Measurements from ENCODE around the gene OBSL1. TPM values are rescaled to one million over a fixed set of nuclear protein-coding genes. Genes with fewer than 3 reads are reported as not detected.

The OBSL1 gene
- 100 to 1,000 TPM in 2 of 4 donors, 10 to 100 TPM in 2; 53.2 to 146 (median 113) TPM for total RNA-seq

DNA sequence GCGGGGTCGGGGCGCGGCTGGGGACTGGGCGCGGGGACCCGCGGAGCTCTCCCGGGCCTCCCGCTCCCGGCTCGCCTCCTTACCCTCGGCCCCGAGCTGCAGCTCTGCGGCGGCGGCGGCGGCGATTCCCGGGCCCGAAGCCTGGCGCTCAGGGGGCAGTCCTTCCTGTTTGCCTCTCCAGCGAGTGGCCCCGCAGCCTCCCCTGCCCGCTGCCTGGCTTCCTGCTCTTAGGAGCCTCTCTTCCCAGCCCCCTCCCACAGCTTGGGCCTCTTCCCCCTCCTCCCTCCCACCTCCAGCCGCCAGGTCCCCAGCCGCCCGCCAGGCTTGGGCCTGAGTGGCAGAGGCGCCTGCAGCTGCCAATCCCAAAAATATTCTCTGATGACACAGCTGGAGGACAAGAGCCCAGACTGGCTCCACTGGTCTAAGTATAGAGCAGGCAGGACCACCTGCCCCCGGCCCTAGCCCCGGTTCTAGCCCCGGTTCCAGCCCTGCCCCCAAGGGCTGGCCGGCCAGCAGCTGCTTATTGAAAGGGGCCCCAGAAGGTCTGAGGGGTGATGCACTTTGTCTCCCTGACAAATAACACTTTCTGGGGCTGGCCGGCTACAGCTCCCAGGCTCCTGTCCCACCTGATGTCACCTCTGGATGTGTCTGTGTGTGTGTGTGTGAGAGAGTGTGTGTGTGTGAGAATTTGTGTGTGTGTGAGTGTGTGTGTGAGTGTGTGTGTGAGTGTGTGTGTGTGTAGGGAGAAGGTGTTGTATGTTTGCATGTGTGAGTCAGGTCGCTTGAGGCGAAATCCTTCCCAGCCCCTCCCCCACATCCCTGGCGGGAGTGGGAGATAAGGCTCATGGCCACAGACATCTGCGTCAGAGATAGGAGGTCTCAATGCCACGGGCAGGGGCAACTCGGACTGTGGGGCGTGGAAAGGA lies at the start of gene OBSL1:
TSS of gene OBSL1 (minus strand) at position 229 of the 926 bp plus-strand sequence. CDS start 307 bp downstream, outside the sequence.
- no peaks in the 10 kb centered on the region for H3K36me3 ChIP-seq
- H3K4me3 ChIP-seq, result peak within 1 kb of the TSS; percentile 37 to 60
- H3K9me3 ChIP-seq, result no peaks in the 10 kb centered on the region
- peaks cover 0 to 6% of the 10 kb centered on the region in 2 donors for H3K4me1 ChIP-seq
- peak; percentile 63 to 66 for DNase-seq
- H3K27ac ChIP-seq, result peak within 1 kb of the TSS; percentile 87 to 88
- intact Hi-C loops (cut with DNase I; ENCODE audit: low total_unique reads), result no loop called here
- TF ChIP-seq, protein P1, sequence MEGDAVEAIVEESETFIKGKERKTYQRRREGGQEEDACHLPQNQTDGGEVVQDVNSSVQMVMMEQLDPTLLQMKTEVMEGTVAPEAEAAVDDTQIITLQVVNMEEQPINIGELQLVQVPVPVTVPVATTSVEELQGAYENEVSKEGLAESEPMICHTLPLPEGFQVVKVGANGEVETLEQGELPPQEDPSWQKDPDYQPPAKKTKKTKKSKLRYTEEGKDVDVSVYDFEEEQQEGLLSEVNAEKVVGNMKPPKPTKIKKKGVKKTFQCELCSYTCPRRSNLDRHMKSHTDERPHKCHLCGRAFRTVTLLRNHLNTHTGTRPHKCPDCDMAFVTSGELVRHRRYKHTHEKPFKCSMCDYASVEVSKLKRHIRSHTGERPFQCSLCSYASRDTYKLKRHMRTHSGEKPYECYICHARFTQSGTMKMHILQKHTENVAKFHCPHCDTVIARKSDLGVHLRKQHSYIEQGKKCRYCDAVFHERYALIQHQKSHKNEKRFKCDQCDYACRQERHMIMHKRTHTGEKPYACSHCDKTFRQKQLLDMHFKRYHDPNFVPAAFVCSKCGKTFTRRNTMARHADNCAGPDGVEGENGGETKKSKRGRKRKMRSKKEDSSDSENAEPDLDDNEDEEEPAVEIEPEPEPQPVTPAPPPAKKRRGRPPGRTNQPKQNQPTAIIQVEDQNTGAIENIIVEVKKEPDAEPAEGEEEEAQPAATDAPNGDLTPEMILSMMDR (IDR thresholded peaks at IDR 0.05), result no peak
- no peak for TF ChIP-seq POLR2A (IDR thresholded peaks at IDR 0.05)
- no peaks in the 10 kb centered on the region for H3K27me3 ChIP-seq

DNA sequence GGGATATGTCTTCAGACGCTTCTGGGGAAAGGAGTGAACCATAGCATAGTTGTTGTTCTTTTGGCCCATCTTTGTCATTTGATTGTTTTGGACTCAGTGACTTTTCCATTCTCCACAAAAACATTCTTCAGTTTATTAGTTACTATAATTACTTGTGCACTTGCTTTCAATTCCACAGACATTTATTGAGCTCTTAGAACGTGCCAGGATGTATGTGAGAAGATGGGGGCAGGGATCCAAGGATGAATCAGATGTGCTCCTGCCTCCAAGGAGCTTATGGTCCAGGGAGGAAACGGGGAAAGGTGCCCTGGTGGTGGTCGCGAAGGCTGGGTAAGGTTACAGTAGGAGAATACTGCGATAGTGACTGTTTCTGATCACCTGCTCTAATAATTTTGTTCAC lies 49.2 kb upstream of the OBSL1 start:
- no peak for DNase-seq
- no peaks in the 10 kb centered on the region for H3K27me3 ChIP-seq
- TF ChIP-seq, protein P1 (IDR thresholded peaks at IDR 0.05), result no peak
- no peak for TF ChIP-seq POLR2A (IDR thresholded peaks at IDR 0.05)
- no peaks in the 10 kb centered on the region for H3K9me3 ChIP-seq
- no peak overlapping the region for H3K27ac ChIP-seq
- H3K4me1 ChIP-seq, result no peaks in the 10 kb centered on the region
- no peak overlapping the region for H3K4me3 ChIP-seq
- intact Hi-C loops (cut with DNase I; ENCODE audit: low total_unique reads), result no loop called here
- no peaks in the 10 kb centered on the region for H3K36me3 ChIP-seq

DNA sequence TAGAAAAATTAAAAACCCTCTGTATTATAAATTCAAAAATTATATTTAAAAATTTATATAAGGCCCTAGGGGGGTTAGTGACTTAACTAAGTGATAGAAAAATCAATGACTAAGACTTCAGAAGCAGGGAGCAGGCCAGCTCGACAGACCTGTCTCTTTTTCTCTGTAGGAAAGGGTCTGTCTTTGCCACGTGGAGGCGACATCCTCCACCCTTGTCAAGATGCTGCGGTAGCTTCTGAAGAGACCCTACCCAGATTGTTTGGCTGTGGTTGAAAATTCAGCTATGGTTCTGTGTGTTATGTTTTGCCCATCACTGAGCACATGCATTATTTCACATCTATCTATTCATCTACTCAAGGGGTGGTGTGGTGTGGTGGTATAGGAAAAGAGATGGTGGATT lies 47.9 kb upstream of the OBSL1 start:
- Histone ChIP-seq H3K27me3 (no peaks in the 10 kb centered on the region), H3K4me3 (no peak overlapping the region), H3K36me3 (no peaks in the 10 kb centered on the region), H3K4me1 (no peaks in the 10 kb centered on the region), H3K9me3 (no peaks in the 10 kb centered on the region), H3K27ac (no peak overlapping the region)
- no peak for DNase-seq
- intact Hi-C loops (cut with DNase I; ENCODE audit: low total_unique reads), result no loop called here
- TF ChIP-seq, protein P1 (IDR thresholded peaks at IDR 0.05), result no peak
- no peak for TF ChIP-seq POLR2A (IDR thresholded peaks at IDR 0.05)

DNA sequence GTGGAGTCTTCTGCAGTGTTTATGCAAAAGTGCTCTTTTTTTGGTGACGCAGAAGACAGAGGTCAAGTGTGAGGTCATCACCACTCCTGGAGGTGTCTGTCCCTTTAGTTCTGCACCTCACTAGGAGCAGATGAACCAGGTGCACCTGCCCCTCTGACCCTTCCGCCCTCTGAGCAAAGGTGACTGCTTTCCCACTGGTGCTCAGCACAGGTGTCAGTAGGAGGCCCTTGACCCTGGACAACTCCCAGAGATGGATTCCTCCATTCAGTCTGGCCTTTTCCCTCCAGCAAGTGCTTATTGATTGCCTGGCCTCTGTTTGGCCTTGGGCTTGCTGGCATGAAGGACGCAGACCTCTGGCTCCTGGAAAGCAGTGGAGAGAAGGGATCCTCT lies 47.4 kb upstream of the OBSL1 start:
- Histone ChIP-seq H3K36me3 (no peaks in the 10 kb centered on the region), H3K4me3 (no peak overlapping the region), H3K4me1 (no peaks in the 10 kb centered on the region), H3K27me3 (no peaks in the 10 kb centered on the region), H3K9me3 (no peaks in the 10 kb centered on the region), H3K27ac (no peak overlapping the region)
- TF ChIP-seq, protein P1 (IDR thresholded peaks at IDR 0.05), result no peak
- no peak for TF ChIP-seq POLR2A (IDR thresholded peaks at IDR 0.05)
- intact Hi-C loops (cut with DNase I; ENCODE audit: low total_unique reads), result no loop called here
- no peak for DNase-seq

DNA sequence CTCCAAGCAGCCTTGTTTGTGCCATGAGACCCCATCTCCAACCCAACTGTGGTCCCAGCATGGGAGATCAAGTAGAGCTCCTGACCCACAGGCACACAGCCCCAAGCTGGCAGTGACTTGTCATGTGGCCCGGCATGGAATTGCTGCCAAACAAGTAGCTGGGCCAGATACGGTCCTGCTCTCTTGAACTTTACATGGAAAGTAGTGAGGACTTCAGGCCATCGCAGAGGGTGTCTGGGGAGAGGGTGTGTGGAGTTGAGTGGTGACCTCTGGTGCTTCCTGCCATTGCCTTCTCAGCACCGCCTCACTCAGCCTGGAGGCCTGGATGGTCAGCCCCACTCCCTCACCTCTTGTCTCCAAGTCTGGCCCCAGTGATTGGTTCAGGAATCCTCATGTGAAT lies 45.2 kb upstream of the OBSL1 start:
- intact Hi-C loops (cut with DNase I; ENCODE audit: low total_unique reads), result no loop called here
- no peaks in the 10 kb centered on the region for H3K36me3 ChIP-seq
- no peaks in the 10 kb centered on the region for H3K9me3 ChIP-seq
- H3K27ac ChIP-seq, result no peak overlapping the region
- TF ChIP-seq, protein P1 (IDR thresholded peaks at IDR 0.05), result no peak
- no peak for TF ChIP-seq POLR2A (IDR thresholded peaks at IDR 0.05)
- no peaks in the 10 kb centered on the region for H3K4me1 ChIP-seq
- H3K4me3 ChIP-seq, result no peak overlapping the region
- no peak for DNase-seq
- H3K27me3 ChIP-seq, result no peaks in the 10 kb centered on the region
